Heart left ventricle (tissue), 13 donors: ENCODE data around the gene MARK3.

Experiments used
- POLR2A ChIP-seq, 2 donors: fragments of 450-650 bp; IDR thresholded peaks; one replicate each; pipeline ENCODE4 v1.6.1; 2017; ENCODE audit warnings: antibody characterized with exemption in 2 of 2, mild to moderate bottlenecking in 2 of 2, moderate library complexity in 2 of 2
- TF ChIP-seq, protein P1 (sequence below), 12 donors: fragments of 200-600 bp; sonication (generic) in 4 of 12; IDR thresholded peaks; one replicate each; pipeline versions ENCODE4 v1.5.0 to v1.8.0; 2018 to 2022; ENCODE audit warnings: antibody characterized with exemption in 12 of 12, mild to moderate bottlenecking in 5 of 12
- donor health status: ischemic (EF 13 %, LVEDD 7.1; RV severe dilation, severe dysfunction).
- donor health status: DM: no; HTN: yes; CAD: no.
- donor health status: DM: no; HTN: no; CAD: no.
- donor health status: ischemic (EF 25% LVEDD 6.9; RV normal size, moderate dysfunction).
- donor health status: ischemic (EF 25% LVEDD 5.7; RV mildly dilated, moderate dysfunction).
- donor health status: ischemic (EF 35%, LVEDD 5.7; RV mildly dilated, moderate dysfunction).
- donor health status: nonischemic (EF 11% LVEDD 7.7; RV severe dilation, severe dysfunction).
- donor health status: DM: yes; HTN: yes; CAD: no.
- donor health status: PGD.
- donor health status: ischemic (EF 29% LVEDD 5.4; RV normal size, mild dysfunction).
- donor health status: nonischemic (EF 23%, LVEDD 6.1; RV moderate dilation, normal function).

DNA sequence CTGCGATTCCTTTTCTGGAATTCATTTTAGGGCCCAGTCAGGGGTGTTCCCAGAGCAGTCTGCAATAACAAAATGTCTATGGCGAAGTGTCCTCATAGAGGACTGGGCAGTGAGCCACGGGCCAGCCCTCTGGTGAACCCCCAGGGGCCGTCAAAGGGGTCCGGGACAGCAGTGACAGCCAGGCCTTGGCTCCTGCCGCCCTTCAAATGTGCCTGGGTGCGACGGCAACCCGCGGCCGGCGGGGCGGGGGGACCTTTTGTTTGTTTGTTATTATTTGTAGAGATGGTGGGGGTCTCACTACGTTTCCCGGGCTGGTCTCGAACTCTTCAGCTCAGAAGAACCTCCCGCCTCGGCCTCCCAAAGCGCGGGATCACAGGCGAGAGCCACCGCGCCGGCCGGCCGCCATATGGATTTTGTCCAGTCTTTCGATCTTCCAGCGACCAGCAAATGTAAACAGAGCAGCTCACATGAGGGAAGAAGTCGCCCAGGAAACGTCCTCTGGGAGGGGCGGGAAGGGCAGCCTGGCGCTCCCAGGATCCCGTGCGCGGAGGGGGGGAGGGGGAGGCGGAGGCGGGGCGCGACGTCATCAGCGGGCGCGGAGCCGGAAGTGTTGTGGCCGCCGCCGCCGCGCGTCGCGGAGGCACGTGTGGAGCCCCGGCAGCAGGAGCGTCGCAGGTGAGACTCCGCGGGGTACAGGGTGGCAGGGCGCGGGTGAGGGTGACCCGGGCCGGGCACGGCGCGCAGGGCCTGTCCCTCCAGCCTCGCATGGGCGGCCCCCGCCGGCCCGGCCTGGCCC lies 143.6 kb downstream of the MARK3 start, which contains the start of gene TRMT61A:
- TF ChIP-seq, protein P1, sequence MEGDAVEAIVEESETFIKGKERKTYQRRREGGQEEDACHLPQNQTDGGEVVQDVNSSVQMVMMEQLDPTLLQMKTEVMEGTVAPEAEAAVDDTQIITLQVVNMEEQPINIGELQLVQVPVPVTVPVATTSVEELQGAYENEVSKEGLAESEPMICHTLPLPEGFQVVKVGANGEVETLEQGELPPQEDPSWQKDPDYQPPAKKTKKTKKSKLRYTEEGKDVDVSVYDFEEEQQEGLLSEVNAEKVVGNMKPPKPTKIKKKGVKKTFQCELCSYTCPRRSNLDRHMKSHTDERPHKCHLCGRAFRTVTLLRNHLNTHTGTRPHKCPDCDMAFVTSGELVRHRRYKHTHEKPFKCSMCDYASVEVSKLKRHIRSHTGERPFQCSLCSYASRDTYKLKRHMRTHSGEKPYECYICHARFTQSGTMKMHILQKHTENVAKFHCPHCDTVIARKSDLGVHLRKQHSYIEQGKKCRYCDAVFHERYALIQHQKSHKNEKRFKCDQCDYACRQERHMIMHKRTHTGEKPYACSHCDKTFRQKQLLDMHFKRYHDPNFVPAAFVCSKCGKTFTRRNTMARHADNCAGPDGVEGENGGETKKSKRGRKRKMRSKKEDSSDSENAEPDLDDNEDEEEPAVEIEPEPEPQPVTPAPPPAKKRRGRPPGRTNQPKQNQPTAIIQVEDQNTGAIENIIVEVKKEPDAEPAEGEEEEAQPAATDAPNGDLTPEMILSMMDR (IDR thresholded peaks at IDR 0.05): no peak
- TF ChIP-seq POLR2A (IDR thresholded peaks at IDR 0.05): no peak
